ENCODE results near the gene RYR1.

Gene RYR1

GRCh38 chr19:38543807-38544568 is 110.5 kb downstream of the RYR1 start (continued):
- TF ChIP-seq TCF7L2 (IDR thresholded peaks at IDR 0.05; ENCODE audit: borderline replicate concordance, low read depth, low read length) (no peak), ZNF704 (tag by site-specific recombination; IDR thresholded peaks at IDR 0.05) (no peak), ZFP69B (tag by site-specific recombination; IDR thresholded peaks at IDR 0.05) (peak; percentile 89), ZSCAN4 (tag by site-specific recombination; IDR thresholded peaks at IDR 0.05) (0 out of 2 replicates have a peak, but pooled peaks have one; percentile 64), ZNF404 (tag by site-specific recombination; IDR thresholded peaks at IDR 0.05) (no peak), ZNF248 (tag by site-specific recombination; IDR thresholded peaks at IDR 0.05) (no peak), ZNF184 (tag by site-specific recombination; IDR thresholded peaks at IDR 0.05) (no peak), AEBP2 (tag by site-specific recombination; IDR thresholded peaks at IDR 0.05; ENCODE audit: borderline replicate concordance) (no peak), ZNF341 (tag by site-specific recombination; IDR thresholded peaks at IDR 0.05; ENCODE audit: low read depth) (no peak), ZNF114 (tag by site-specific recombination; IDR thresholded peaks at IDR 0.05) (no peak), PATZ1 (tag by site-specific recombination; IDR thresholded peaks at IDR 0.05) (peak; percentile 82), ZBTB44 (tag by site-specific recombination; IDR thresholded peaks at IDR 0.05) (peak; percentile 74), ZBTB20 (tag by site-specific recombination; IDR thresholded peaks at IDR 0.05) (peak; percentile 96), YY1 (tag by site-specific recombination; IDR thresholded peaks at IDR 0.05) (peak; percentile 42), ZFHX2 (tag by site-specific recombination; conservative IDR thresholded peaks at IDR 0.05) (peak; percentile 66), ZNF830 (tag by site-specific recombination; IDR thresholded peaks at IDR 0.05; ENCODE audit: low read depth) (no peak), SP2 (tag by site-specific recombination; IDR thresholded peaks at IDR 0.05) (peak; percentile 99), ZNF776 (tag by site-specific recombination; IDR thresholded peaks at IDR 0.05; ENCODE audit: borderline replicate concordance) (no peak), ZNF280D (tag by site-specific recombination; IDR thresholded peaks at IDR 0.05) (peak; percentile 100), ZSCAN16 (tag by site-specific recombination; IDR thresholded peaks at IDR 0.05) (peak; percentile 75; the same call in 1 of the 2 replicates), SP7 (tag by site-specific recombination; IDR thresholded peaks at IDR 0.05) (peak; percentile 93), ZBTB26 (tag by site-specific recombination; optimal IDR thresholded peaks at IDR 0.05) (peak; percentile 21), FEZF1 (tag by site-specific recombination; IDR thresholded peaks at IDR 0.05) (peak; percentile 31; the same call in 1 of the 2 replicates)

All from HEK293 (cell line).